Hepatocyte (in vitro differentiated cells): Measurements from ENCODE around the gene RNF169. TPM values are rescaled to one million over a fixed set of nuclear protein-coding genes. Genes with fewer than 3 reads are reported as not detected.

ENCODE experiments used
- DNase-seq: peaks from one replicate; pipeline ENCODE4 v3.0.0-alpha.2; 2016; ENCODE audit warnings: low spot score
- H2AFZ ChIP-seq: fragments of 200-600 bp; sonication (generic); 2 replicates; pipeline ENCODE4 v1.6.0; 2016; ENCODE audit warnings: antibody characterized with exemption, mild to moderate bottlenecking
- H3K27ac ChIP-seq: fragments of 200-600 bp; sonication (generic); 2 replicates; pipeline ENCODE4 v1.5.1; 2016; ENCODE audit warnings: mild to moderate bottlenecking
- H3K27me3 ChIP-seq: fragments of 200-600 bp; sonication (generic); 2 replicates; pipeline ENCODE4 v1.6.1; 2016
- H3K36me3 ChIP-seq: fragments of 200-600 bp; sonication (generic); replicated peaks from 2 replicates; pipeline ENCODE4 v1.5.1; 2016; ENCODE audit warnings: low read depth; ENCODE audit not compliant: insufficient read depth
- H3K4me1 ChIP-seq: fragments of 200-600 bp; sonication (generic); 2 replicates; pipeline ENCODE4 v1.5.1; 2016; ENCODE audit warnings: mild to moderate bottlenecking, moderate library complexity; ENCODE audit not compliant: insufficient read depth
- H3K4me2 ChIP-seq: fragments of 200-600 bp; sonication (generic); 2 replicates; pipeline ENCODE4 v1.6.0; 2016
- H3K4me3 ChIP-seq: fragments of 200-600 bp; sonication (generic); 2 replicates; pipeline ENCODE4 v1.5.1; 2016; ENCODE audit warnings: mild to moderate bottlenecking
- H3K79me2 ChIP-seq: fragments of 200-600 bp; sonication (generic); 2 replicates; pipeline ENCODE4 v1.6.0; 2017; ENCODE audit warnings: mild to moderate bottlenecking
- H3K9me2 ChIP-seq: fragments of 200-600 bp; sonication (generic); replicated peaks from 2 replicates; pipeline ENCODE4 v1.6.0; 2017; ENCODE audit warnings: mild to moderate bottlenecking; ENCODE audit not compliant: insufficient read depth
- H3K9me3 ChIP-seq: fragments of 200-600 bp; sonication (generic); 2 replicates; pipeline ENCODE4 v1.5.1; 2016; ENCODE audit warnings: low read depth, mild to moderate bottlenecking
- H4K20me1 ChIP-seq: fragments of 200-600 bp; sonication (generic); 2 replicates; pipeline ENCODE4 v1.6.0; 2016; ENCODE audit warnings: mild to moderate bottlenecking; ENCODE audit not compliant: insufficient read depth, poor library complexity, severe bottlenecking
- CTCF ChIP-seq: fragments of 200-600 bp; sonication (generic); IDR thresholded peaks from 2 replicates; pipeline ENCODE4 v1.5.1; 2016; ENCODE audit warnings: antibody characterized with exemption, mild to moderate bottlenecking; ENCODE audit not compliant: poor library complexity
- EZH2 ChIP-seq: fragments of 200-600 bp; sonication (generic); IDR thresholded peaks from 2 replicates; pipeline ENCODE4 v1.6.1; 2016; ENCODE audit warnings: antibody characterized with exemption, mild to moderate bottlenecking, borderline replicate concordance
- EZH2phosphoT487 ChIP-seq: fragments of 200-600 bp; sonication (generic); IDR thresholded peaks from one replicate; pipeline ENCODE4 v1.6.1; 2018; ENCODE audit warnings: antibody characterized with exemption, mild to moderate bottlenecking, low read depth, moderate library complexity; ENCODE audit not compliant: unreplicated experiment, severe bottlenecking
- WGBS: methylation state at CpG from one replicate; pipeline ENCODE4 v1.1.6; 2016; ENCODE audit warnings: low lambda C conversion rate; ENCODE audit errors: missing lambda C conversion rate; 5-methylcytosine and 5-hydroxymethylcytosine counted together
- polyA plus RNA-seq: library from polyadenylated mRNA; unstranded; fragments of >200 nt; fragmentation: Nextera tagmentation; extraction: Ambion mirVana; gene quantifications from 2 replicates; pipeline ENCODE4 v1.2.1, GENCODE V29; 2016
- total RNA-seq: library from RNA; depleted of rRNA; stranded (reverse); fragments of >200 nt; gene quantifications from 2 replicates; pipeline ENCODE4 v1.2.3, GENCODE V29; 2014

RNF169 gene
- total and polyA plus RNA-seq, 2 experiments from 2014 or later = 2.4 to 18.8 TPM

- no peaks in the 10 kb centered on the region for H3K9me2 ChIP-seq
- H3K9me3 ChIP-seq = peaks cover 28% of the 10 kb centered on the region
- H3K27ac ChIP-seq = no peak overlapping the region
- H3K79me2 ChIP-seq = no peaks in the 10 kb centered on the region
- WGBS = 93% methylated on average over 2 of the region's 2 CpGs
- no peak for DNase-seq
- H3K36me3 ChIP-seq = no peaks in the 10 kb centered on the region
- no peaks in the 10 kb centered on the region for H3K27me3 ChIP-seq
- no peaks in the 10 kb centered on the region for H4K20me1 ChIP-seq
- no peak overlapping the region for H2AFZ ChIP-seq
- no peak overlapping the region for H3K4me2 ChIP-seq
- H3K4me1 ChIP-seq = no peaks in the 10 kb centered on the region
- no peak for TF ChIP-seq CTCF
- TF ChIP-seq EZH2 = no peak
- TF ChIP-seq EZH2phosphoT487 = no peak
- H3K4me3 ChIP-seq = no peak overlapping the region
Measured at GRCh38 chr11:74863410-74863809, 114.8 kb downstream of the RNF169 start.

- H3K9me3 ChIP-seq = peaks cover 41% of the 10 kb centered on the region
- no peak overlapping the region for H3K4me3 ChIP-seq
- no peaks in the 10 kb centered on the region for H4K20me1 ChIP-seq
- TF ChIP-seq EZH2 (no peak), EZH2phosphoT487 (no peak), CTCF (no peak)
- H3K9me2 ChIP-seq = no peaks in the 10 kb centered on the region
- no peaks in the 10 kb centered on the region for H3K36me3 ChIP-seq
- no peak for DNase-seq
- H3K4me1 ChIP-seq = no peaks in the 10 kb centered on the region
- no peaks in the 10 kb centered on the region for H3K27me3 ChIP-seq
- no peak overlapping the region for H3K4me2 ChIP-seq
- no peak overlapping the region for H2AFZ ChIP-seq
- no peaks in the 10 kb centered on the region for H3K79me2 ChIP-seq
- no peak overlapping the region for H3K27ac ChIP-seq
Measured at GRCh38 chr11:74866557-74866956, 117.9 kb downstream of the RNF169 start.

- no peaks in the 10 kb centered on the region for H4K20me1 ChIP-seq
- no peak overlapping the region for H2AFZ ChIP-seq
- no peak overlapping the region for H3K27ac ChIP-seq
- H3K79me2 ChIP-seq = no peaks in the 10 kb centered on the region
- no peaks in the 10 kb centered on the region for H3K9me2 ChIP-seq
- TF ChIP-seq EZH2 = no peak
- no peak for TF ChIP-seq EZH2phosphoT487
- TF ChIP-seq CTCF = no peak
- peaks cover 44% of the 10 kb centered on the region for H3K9me3 ChIP-seq
- no peak overlapping the region for H3K4me3 ChIP-seq
- no peaks in the 10 kb centered on the region for H3K36me3 ChIP-seq
- no peak for DNase-seq
- WGBS = 86% methylated on average over 1 of the region's 1 CpG
- no peaks in the 10 kb centered on the region for H3K4me1 ChIP-seq
- no peak overlapping the region for H3K4me2 ChIP-seq
- no peaks in the 10 kb centered on the region for H3K27me3 ChIP-seq
Measured at GRCh38 chr11:74870485-74870884, 121.8 kb downstream of the RNF169 start.

- Histone ChIP-seq H3K4me1 (no peaks in the 10 kb centered on the region), H2AFZ (no peak overlapping the region), H3K9me2 (no peaks in the 10 kb centered on the region), H4K20me1 (no peaks in the 10 kb centered on the region), H3K79me2 (no peaks in the 10 kb centered on the region), H3K4me2 (no peak overlapping the region), H3K4me3 (no peak overlapping the region), H3K36me3 (no peaks in the 10 kb centered on the region), H3K27me3 (no peaks in the 10 kb centered on the region), H3K9me3 (peaks cover 38% of the 10 kb centered on the region), H3K27ac (no peak overlapping the region)
- 95% methylated on average over 2 of the region's 2 CpGs for WGBS
- TF ChIP-seq EZH2phosphoT487 (no peak), CTCF (no peak), EZH2 (no peak)
- DNase-seq = no peak
Measured at GRCh38 chr11:74871037-74871436, 122.4 kb downstream of the RNF169 start.
